Spleen (tissue), 7 donors: Measurements from ENCODE around the gene CRB2.

Experiments used
- CTCF ChIP-seq, 11 experiments: fragments of 200-600 bp in 7 of 11; fragments of 450-650 bp in 4 of 11; sonication (generic) in 4 of 11; IDR thresholded peaks in 8 of 11; conservative IDR thresholded peaks in 3 of 11; 1 replicate in 7 of 11; 2 replicates in 4 of 11; pipeline versions ENCODE4 v1.4.0 to v1.8.0; 2016 to 2021; ENCODE audit warnings: antibody characterized with exemption in 11 of 11, inconsistent platforms in 4 of 11, mild to moderate bottlenecking in 1 of 11
- POLR2A ChIP-seq, 3 donors: fragments of 450-650 bp; IDR thresholded peaks; one replicate each; pipeline ENCODE4 v1.5.1; 2017; ENCODE audit warnings: antibody characterized with exemption in 3 of 3, mild to moderate bottlenecking in 1 of 3
- POLR2AphosphoS5 ChIP-seq, 3 donors: sonication (generic); formaldehyde crosslinking; IDR thresholded peaks; one replicate each; pipeline ENCODE4 v1.5.1; 2017; ENCODE audit warnings: antibody characterized with exemption in 3 of 3
- donor health status: DM: no; HTN: no; CAD: no; lungs with moderate emphysema.
- donor health status: DM: no; HTN: no; CAD: no.
- donor health status: DM: no; HTN: no; CAD: no.

GRCh38 chr9:123344192-123344949 is 11.6 kb upstream of the CRB2 start:
- TF ChIP-seq POLR2A (IDR thresholded peaks at IDR 0.05) (no peak), CTCF (IDR thresholded peaks at IDR 0.05 in 8 of 11, conservative IDR thresholded peaks at IDR 0.05 in 3 of 11) (no peak), POLR2AphosphoS5 (IDR thresholded peaks at IDR 0.05) (no peak)
